Hematopoietic multipotent progenitor cell treated with erythropoietin and hydrocortisone succinate and interleukin-3 and kit ligand, for 6 days (in vitro differentiated cells): Measurements from ENCODE around the gene L1CAM.

Experiments
- DNase-seq: peaks from one replicate; pipeline ENCODE4 v3.0.0-alpha.2; 2015

Gene L1CAM

DNA sequence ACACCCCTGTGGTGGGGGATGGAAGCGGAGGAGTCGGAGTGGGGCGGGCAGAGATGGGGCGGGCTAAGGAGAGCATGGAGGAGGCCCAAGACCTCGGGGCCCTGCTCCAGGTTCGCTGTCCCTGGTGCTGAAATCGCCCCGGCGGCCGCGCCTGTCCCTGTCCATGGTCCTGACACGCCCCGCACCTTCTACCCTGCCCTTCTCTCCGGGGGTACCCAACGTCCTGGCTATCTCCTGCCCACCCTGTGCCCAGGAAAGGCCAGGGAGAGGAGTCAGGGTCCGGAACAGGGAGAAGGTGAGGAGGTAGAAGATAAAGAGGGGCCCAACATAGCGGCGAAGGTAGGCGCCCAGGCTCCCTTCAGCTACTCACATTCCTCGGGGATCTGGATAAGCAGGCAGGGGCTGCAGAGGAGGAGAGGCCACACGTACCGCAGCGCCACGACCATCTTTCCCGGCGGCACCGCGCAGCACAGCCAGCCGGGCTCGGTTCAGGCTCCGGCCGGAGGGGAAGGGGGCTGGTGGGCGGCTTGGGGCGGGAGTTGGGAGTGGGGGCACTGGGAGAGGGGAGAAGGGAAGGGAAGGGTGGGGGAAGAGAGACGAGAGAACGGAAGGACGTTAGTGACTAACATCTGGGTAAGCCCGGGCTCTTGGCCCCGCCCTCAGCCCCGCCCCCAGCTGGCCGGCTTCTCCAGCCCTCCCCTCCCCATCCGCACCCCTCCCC lies 10.4 kb downstream of the L1CAM start:
- DNase-seq = peak; percentile 60

DNA sequence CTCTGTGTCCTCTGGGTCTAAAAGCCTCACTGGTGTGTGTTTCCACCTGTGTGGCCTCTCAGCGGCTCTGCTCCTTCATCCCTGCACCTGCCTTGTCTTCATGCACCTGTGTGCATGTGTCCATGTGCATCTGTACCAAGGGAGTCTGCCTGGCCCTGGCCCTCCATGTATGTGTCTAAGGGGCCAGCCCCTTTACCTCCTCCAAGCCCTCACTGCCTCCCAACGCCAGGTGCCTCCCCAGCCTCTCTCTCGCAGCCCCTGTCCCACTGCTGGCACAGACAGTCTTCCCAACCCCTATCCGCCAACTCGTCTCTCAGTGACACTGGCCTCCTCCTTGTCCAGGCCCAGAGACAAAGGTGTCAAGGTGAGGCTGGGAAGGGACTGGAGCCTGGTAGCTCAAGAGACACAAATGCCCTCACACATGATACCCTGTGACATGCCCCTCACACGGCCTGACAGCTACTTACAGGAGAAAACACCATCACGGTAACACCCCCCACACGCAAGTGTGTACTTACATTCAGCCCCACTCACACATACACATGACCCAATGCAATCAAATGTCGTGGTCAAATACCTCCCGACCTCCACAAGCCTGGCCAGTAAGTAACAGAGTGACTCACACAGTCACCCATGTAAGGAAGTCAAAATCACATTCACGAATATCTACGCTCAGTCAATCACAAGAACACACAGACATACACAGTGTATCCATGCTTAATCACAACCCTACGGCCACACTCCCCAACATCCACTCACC lies 11.4 kb downstream of the L1CAM start:
- DNase-seq = no peak

DNA sequence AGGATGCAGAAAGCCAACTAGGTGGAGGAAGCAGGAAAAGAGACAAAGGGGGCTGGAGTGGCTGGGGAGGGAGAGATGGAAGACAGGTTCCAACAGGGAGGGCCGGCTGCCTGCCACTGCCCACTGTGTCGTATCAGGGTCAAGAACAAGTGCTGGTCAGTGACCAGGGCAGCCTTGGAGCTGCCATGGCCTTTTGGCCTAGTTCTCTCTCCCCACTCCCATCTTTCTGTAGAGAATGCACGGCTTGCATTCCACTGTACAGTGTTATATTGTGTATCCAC lies 11.9 kb downstream of the L1CAM start:
- DNase-seq = no peak

DNA sequence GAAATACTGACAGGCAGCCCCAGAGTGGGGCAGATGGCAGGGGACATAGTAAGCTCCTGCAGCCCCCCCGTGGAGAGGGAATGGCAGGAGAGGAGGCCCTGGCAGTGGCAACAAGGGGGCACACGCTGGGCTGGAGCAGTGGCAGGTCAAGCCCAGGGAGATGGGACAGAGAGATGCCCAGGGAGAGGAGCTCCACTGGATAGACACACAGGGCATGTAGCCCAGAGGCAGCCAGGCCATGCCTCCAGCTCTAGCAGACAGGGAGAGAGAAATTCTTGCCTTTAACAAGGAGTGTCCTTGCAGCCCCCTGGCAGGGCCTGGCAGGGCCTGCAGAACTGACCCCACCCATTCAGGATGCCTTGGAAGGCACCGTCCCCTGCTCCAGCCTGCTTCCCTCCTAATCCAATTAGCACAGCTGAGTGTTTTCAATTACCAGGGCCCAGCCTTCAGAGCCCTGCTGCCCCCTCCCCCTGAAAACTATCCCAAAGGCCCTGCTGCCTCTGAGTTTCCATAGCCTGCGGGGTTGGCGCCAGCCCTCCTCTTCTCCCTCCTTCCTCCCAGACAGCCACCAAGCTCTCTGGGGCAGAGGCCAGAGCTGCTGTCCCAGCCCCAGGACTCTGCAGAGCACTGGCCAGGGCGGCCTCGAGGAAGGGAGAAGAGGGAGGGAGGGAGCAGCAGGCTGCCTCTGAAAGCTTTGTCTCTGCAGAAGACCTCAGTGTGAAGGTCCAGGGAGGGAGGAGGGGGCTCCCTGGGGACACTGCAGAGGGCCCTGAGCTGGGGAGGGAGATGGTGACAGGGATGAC lies 12.5 kb downstream of the L1CAM start:
- DNase-seq = no peak

DNA sequence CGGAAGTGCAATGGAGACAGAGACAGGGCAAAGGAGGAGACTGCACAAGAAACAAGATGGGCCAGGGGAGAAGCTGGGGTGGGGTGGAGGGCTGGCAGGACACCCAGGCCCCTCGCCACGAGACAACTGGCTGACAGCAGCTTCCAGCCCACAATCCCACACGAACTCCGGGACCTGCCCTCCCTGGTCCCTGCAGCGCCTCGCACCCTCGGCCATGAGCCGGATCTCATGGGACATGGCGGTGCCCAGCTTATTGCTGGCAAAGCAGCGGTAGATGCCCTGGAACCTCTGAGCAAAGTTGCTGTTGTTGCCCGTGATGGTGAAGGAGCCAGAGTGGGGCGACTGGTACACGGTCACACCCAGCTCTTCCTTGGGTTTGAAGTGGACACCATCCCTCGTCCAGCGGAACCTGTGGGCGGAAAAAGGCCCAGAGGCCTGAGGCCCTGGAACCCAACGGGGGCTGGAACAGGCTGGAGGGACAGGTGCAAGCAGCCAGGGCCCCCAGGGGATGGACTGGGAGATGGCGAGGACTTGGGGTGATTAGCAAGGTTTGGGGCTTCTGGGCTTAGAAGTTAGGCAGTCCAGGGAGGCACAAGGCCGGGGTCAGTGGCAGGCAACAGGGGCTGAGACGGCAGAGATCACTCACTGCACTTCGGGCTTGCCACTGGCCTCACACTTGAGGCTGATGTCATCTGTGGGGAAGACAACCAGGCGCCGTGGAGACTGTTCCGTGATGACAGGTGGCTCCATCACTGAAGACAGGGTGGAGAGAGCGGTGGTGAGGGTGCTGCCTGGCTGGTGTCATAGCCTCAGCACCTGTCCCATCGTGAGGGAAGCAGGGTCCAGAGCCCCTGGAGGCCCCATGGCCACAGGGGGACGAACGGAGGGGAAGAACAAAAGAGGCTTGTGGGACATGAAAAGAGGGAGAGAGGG lies 13.8 kb downstream of the L1CAM start:
- DNase-seq = no peak

DNA sequence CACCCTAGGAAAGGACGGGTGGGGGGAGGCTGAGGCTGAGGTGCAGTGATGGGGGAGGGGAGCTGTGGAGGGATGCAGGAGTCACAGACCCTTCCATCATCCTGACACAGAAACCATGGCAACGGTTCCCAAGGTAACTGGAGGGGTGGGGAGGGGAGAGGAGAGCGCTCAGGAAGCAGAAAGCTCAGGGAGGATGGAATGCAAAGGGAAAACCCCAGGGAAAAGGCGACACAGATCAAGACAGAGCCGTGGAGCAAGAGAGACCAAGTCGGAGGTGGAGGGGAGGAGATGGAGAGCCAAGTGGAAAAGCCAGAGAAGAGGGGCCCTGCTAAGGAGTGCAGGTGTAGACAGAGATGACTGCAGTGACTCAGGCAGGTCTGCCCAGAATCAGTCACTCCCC lies 14.5 kb downstream of the L1CAM start:
- DNase-seq = no peak

DNA sequence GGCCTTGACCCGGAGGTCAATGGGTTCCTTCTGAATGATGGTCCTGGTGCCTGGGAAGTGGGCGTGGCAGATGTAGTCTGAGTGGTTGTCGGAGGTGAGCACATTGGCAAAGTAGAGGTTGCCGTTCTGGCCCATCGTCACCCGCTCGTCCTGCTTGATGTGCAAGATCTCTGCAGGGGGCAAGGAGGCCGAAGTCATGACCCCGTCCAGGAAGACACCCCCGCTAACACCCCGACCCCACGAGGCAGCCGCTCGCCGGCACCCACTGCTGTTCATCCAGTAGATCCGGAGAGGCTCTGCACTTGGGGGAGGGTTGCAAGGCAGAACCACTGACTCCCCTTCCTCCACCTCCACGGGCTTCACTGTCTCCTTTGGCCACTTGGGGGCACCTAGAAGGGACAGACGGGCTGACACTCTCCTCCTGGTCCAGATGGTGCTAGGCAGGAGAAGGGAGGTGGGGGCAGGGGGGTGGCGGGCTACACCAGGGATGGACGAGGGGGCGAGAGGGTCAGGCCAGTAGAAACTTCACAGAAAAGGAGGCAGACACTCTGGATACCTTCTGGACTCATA lies 15.1 kb downstream of the L1CAM start:
- no peak for DNase-seq

DNA sequence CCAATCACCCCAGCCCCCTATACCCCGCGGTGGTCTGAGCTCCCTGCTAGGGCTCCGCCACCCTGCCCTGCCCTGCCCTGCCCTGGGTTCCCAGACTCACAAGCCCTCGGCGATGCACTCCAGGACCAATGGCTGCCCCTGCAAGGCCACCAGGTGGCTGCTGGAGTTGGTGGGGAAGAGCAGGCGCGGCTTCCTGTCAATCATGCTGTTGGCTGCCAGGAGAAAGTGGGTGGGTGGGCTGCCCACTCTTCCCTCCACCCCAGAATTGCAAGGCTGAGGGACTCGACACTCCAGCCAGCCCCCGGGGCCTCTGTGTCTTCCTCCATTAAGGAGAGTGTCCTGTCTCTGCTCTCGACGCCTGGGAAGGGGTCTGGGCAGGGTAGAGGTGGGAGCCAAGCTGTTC lies 15.7 kb downstream of the L1CAM start:
- DNase-seq = no peak

DNA sequence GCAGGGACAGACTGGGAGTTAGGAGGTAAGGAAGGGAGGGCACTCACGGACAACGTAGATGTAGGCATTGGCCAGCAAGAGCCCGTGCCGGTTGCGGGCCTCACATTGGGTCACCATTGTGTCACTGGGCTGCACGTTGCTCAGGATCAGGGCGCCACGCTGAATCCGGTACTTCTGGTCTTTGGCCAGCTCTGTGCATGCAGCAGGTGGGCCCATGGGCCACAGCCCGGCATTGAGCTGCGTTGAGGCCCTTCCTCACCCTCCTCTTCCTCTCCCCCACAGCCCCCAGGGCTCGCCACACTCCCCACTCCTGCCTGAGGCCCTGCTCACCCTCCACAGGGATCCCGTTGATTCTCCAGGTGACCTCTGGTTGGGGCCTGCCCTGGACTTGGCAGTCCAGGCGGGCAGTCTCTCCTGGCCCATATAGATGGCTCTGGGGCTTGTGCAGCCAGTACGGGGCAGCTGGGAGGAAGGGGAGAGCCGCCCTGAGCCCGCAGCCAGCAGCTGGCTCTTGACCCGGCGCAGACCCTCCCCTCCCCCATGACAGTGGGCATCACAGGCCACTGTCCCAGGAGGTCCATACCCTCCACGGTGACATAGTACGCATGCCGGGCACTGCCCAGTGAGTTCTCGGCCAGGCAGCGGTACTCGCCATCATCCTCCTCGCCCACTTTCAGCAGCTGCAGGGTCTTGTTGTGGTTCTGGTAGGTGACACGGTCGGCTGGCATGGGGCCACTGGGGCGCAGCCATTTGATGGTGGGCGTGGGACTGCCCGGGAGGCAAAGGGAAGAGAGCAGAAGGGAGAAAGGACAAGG lies 16.3 kb downstream of the L1CAM start:
- no peak for DNase-seq

DNA sequence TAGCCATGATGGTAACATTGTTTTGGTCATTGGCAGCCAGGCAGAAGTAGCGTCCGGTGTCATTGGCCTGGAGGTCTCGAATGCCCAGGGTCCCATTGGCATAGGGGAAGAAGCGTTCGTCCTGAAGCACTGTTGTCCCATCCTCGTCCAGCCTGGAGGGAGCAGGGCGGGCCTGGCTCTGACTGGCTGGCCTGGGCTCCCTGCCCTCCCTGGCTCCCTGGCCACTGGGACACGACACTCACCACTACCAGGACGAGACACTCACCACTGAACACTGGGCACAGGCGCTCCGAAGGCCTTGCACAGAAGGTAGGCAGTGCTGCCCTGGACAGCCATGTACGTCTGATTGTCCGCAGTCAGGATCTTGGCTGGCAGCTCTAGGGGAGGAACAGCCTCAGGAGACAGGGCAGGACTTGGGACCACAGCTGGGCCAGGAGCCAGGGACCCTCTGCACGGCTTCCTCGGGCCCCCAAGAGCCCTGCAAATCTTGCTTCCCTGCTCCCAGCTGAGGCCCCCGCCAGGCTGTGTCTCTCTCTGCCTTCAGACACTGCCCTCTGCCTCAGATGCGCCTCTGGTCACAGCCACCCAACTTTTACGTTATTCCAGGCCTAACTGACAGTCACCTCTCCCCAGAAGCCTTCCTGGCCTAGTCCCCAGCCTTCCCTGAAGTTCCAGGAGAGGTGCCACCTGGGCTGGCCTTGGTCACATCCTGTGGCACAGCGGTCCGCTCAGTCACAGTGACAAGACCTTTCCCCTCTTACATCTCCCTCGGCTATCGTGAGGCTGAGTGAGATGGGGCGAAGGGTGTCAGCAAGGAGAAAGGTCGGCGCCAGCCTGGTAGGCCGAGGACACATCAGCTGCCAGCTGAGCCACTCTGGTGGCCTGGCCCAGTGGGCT lies 17.1 kb downstream of the L1CAM start:
- DNase-seq = no peak

DNA sequence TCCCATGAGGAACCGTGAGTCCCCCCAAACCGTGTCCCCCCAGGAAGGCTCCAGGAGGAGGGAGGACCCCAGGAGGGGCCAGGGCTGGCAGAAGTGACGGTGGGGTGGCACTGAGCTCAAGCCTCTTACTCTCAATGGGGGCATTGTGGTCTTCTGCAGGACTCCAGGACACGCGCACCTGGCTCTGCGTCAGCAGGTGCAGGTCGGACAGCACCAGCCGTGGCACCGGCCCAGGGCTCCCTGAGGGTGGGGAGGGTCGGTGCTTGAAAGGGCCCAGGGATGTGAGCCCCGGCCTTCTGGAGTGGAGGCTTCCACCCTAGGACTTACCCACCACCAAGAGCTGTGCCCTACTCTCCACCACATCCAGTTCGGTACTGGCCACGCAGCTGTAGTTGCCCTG lies 18.3 kb downstream of the L1CAM start:
- DNase-seq = no peak

DNA sequence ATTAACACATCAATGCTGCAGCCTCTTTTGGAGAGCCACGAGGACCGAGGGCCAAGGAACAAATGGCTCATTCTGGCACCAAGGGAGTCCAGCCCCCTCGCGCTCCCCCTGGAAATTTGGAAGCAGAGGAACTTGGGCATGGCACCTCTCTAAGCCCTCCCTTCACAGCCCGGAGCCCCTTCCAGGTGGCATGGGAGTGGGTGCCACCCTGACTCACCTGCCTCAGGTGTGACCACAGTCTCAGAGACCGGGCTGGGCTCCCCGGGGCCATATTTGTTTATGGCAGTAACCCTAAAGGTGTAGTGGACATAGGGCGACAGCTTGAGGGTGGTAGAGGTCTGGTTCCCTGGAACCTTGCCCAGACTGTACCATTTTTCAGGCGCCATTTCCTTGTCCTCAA lies 18.8 kb downstream of the L1CAM start:
- no peak for DNase-seq

DNA sequence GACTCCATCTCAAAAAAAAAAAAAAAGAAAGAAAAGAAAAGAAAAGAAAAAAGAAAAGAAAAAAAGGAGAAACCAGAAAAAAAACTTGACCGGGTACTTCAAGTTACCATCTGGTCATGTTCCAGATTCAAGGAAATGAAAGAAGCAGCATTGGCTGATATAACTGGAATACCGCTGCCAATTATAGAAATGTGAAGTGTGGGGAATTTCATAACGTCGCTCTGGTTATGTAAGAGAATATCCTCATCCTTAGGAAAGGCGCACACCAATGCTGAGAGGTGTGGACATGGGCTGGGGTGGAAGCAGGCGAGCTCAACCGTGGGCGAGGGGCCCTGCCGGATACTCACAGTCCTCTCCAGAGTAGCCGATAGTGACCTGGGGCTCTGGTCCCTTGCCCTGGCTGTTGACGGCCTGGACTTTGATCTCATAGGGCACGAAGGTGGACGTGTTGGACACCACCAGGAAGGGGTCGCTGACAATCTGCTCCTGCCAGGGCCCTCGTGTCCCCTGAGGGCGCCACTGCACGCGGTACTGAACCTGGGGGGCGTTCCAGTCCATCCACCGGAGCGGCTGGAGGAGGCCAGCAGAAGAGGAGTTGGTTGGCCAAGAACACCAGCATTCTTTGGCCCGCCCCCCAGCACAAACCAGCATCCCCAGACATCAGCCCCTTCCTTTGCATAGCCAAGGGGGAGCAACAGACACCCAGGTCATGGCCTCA lies 19.5 kb downstream of the L1CAM start:
- no peak for DNase-seq

DNA sequence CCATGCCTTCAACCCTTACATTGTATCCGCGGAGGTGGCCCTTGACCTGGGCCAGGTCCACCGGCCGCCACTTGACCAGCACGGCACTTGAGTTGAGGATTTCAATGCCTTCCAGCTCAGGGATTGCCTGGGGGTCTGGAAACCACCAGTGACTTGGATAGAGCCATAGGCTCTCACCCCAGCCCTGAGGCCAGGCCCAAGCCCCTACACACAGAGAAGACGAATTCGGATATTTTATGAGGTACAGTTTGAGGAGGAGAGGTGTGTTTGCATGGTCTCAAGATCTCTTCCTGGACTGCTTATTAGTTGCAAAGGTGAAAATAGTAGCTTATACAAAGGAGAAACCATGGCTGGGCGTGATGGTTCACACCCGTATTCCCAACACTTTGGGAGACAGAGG lies 20.3 kb downstream of the L1CAM start:
- no peak for DNase-seq

DNA sequence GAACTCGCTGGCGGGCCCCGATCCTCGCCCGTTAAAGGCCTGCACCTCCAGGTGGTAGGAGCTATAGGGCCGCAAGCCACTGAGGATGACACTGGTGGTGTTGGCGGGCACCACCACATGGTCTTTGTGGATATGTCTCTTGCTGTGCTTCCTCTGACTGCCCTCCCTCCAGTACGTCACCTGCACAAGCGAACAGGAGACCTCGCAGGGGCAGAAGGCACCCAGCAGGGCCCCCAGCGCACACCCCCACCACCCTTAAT lies 20.7 kb downstream of the L1CAM start:
- no peak for DNase-seq

DNA sequence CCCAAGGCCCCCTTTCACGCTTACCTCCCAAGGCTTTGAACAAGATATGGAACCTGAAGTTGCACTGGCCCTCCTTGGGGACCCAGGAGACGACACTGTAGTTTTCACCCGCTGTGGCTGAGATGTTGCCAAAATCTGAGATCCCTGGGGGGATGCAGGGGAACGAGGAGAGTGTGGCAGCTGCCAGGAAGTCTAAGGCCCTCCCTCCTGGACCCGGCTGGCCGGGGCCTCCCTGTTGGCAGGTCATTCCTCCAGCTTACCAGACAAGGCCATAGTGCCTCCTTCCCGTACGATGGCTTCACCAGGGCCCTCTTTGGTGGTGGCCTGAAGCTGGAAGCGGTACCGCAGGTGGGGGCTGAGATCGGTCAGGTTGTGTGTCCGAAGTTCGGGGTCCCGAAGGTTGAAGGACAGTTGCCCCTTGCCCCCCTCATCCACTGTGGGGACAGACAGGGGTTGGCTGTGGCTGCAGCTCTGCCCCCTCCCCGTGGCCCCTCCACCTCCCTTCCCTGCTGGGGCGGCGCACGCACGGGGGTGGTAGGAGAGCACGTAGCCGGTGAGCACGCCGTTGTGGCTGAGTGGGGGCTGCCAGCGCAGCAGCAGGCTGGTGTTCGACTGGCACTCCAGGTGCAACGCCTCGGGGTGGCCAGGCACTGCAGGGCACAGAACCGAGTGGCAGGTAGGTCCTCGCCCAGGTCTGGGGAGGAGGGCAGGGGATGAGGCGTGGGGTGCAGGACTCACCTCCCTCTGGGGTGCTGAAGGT lies 21.2 kb downstream of the L1CAM start:
- DNase-seq = no peak

DNA sequence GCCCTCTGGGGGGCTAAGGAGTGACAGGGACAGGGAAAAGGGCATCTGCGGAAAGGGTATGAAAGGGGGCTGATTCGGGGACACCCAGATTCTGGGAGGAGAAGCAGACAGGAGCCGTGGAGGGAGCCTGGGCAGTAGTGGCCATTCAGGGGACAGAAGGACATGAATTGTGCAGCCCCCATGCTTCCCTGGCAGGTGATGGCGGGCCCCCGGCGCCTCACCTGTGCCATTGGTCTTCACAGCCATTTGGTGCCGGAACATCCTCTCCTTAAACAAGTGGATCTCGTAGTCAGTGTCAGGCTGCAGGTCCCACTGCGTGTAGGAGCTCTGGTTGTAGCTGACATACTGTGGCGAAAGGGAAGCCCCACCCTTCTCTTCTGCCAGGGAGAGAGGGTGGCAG lies 21.9 kb downstream of the L1CAM start:
- no peak for DNase-seq

DNA sequence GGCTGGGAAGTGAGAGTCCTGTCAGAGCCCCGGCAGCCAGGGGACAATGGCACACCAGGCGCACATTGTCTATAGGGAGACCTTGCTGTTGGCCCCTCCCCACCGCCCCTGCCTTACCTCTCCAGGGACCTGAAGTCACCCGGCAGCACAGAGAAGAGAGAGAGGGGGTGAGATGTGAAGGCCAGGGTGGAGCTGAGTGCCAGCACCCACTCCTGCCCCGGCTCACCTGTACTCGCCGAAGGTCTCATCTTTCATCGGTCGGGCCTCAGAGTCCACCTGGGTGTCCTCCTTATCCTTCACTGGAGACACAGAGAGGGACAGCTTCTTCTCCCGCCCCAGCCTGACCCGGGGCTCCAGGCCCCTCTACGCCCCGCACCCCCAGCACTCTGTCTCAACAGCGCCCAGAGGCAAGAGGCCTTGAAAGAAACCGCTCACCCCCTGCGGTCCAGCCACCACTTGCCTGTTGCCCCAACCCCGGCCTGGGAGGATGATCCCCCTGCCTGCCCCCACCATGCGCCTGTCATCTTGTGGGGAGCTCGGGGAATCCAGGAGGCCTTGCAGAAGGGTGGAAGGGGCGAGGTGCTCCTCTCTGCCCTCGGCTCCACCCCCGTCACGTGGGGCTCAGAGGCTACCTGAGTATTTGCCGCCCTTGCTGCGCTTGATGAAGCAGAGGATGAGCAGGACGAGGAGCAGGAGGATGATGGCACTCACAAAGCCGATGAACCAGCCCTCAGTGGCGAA lies 22.6 kb downstream of the L1CAM start:
- no peak for DNase-seq
